ENCODE measurements around the gene TNS3. TPM values are rescaled to one million over a fixed set of nuclear protein-coding genes. Genes with fewer than 3 reads are reported as not detected.

The TNS3 gene
- total and polyA plus RNA-seq, 2 of the 13 experiments (the other 11 are each of a cell fraction or from before 2014, with no cell fraction given) = 52.9 to 55.7 TPM

GRCh38 chr7:47380325-47381133, 201.4 kb downstream of the TNS3 start:
- H3K27me3 ChIP-seq (ENCODE audit: control insufficient read depth in 1 of 2, insufficient read depth in 2 of 2, low read length in 2 of 2) = no peaks in the 10 kb centered on the region
- CTCF ChIA-PET (ENCODE audit: low intra/inter-chr PET ratio, low total read pairs) = no interaction called here
- peak; percentile 68 for FAIRE-seq
- TF ChIP-seq FOXA1 (IDR thresholded peaks at IDR 0.05) (no peak), FOXA1 (CRISPR knock-in tag; IDR thresholded peaks at IDR 0.05) (peak; percentile 65), JUND (CRISPR knock-in tag; IDR thresholded peaks at IDR 0.05) (no peak), STAG1 (CRISPR knock-in tag; IDR thresholded peaks at IDR 0.05) (peak; percentile 8; the same call in 1 of the 2 replicates), NR3C1 (CRISPR knock-in tag; IDR thresholded peaks at IDR 0.05) (no peak), SIX4 (CRISPR knock-in tag; IDR thresholded peaks at IDR 0.05) (0 out of 2 replicates have a peak, but pooled peaks have one; percentile 19), ZNF576 (CRISPR knock-in tag; IDR thresholded peaks at IDR 0.05) (no peak), ZNF605 (CRISPR knock-in tag; IDR thresholded peaks at IDR 0.05) (peak; percentile 30; the same call in 1 of the 2 replicates), ZNF841 (CRISPR knock-in tag; IDR thresholded peaks at IDR 0.05; ENCODE audit: borderline replicate concordance) (no peak), BRD4 (CRISPR knock-in tag; IDR thresholded peaks at IDR 0.05) (no peak), MAX (IDR thresholded peaks at IDR 0.05) (0 out of 2 replicates have a peak, but pooled peaks have one; percentile 16), ZFYVE20 (CRISPR knock-in tag; IDR thresholded peaks at IDR 0.05; ENCODE audit: borderline replicate concordance, low read depth) (no peak), ZC3H4 (CRISPR knock-in tag; IDR thresholded peaks at IDR 0.05; ENCODE audit: borderline replicate concordance) (no peak), ZNF282 (IDR thresholded peaks at IDR 0.05; ENCODE audit: partially characterized antibody) (no peak), CCAR2 (optimal IDR thresholded peaks at IDR 0.05; ENCODE audit: low read depth, low read length) (no peak), MAFG (CRISPR knock-in tag; IDR thresholded peaks at IDR 0.05) (no peak), ZNF556 (CRISPR knock-in tag; IDR thresholded peaks at IDR 0.05; ENCODE audit: borderline replicate concordance) (no peak), CSRNP2 (CRISPR knock-in tag; conservative IDR thresholded peaks at IDR 0.05; ENCODE audit: low read depth) (no peak), FOXA3 (CRISPR knock-in tag; IDR thresholded peaks at IDR 0.05) (peak; percentile 61; the same call in 1 of the 2 replicates), ZBTB37 (CRISPR knock-in tag; IDR thresholded peaks at IDR 0.05) (peak; percentile 60; the same call in 1 of the 2 replicates), TMF1 (CRISPR knock-in tag; IDR thresholded peaks at IDR 0.05; ENCODE audit: low read depth) (no peak), ZEB1 (IDR thresholded peaks at IDR 0.05; ENCODE audit: insufficient replicate concordance, low read depth) (peak; percentile 54), SP1 (IDR thresholded peaks at IDR 0.05) (no peak), SP1 (CRISPR knock-in tag; IDR thresholded peaks at IDR 0.05) (no peak)

More at GRCh38 chr7:47380325-47381133, 201.4 kb downstream of the TNS3 start:
- no TSS peak for BruUV-seq (replicated peaks)
- Histone ChIP-seq H3K9me3 (ENCODE audit: low read length) (no peaks in the 10 kb centered on the region), H2AFZ (ENCODE audit: low read length) (no peak overlapping the region), H4K20me1 (ENCODE audit: insufficient read depth, low read length) (peaks cover 52% of the 10 kb centered on the region), H3K79me2 (ENCODE audit: insufficient read depth, low read length) (peaks cover 12% of the 10 kb centered on the region), H3K4me3 (replicated peaks in 1 of 3; ENCODE audit: insufficient read depth in 1 of 3, low read depth in 2 of 3, low read length in 3 of 3) (no peak overlapping the region), H3K4me2 (ENCODE audit: low read depth, low read length) (peak overlapping the region; percentile 29; the same call in 1 of the 2 replicates), H3K36me3 (replicated peaks in 1 of 2; ENCODE audit: control insufficient read depth in 1 of 2, insufficient read depth in 2 of 2, low read length in 2 of 2) (peaks cover 23 to 86% of the 10 kb centered on the region in 2 experiments), H3K9ac (ENCODE audit: insufficient read depth, low read depth, low read length) (no peak overlapping the region), H3K4me1 (ENCODE audit: insufficient read depth, low read length) (peaks cover 53% of the 10 kb centered on the region), H3K27ac (ENCODE audit: extremely low read length, insufficient read depth, low read length) (peak overlapping the region; percentile 48)
- ATAC-seq (peak; percentile 60), DNase-seq (ENCODE audit: low spot score) (peak; percentile 48)
- WGBS (ENCODE audit: low lambda C conversion rate) = 78% methylated on average over 12 of the region's 15 CpGs
- intact Hi-C loops (cut with micrococcal nuclease; ENCODE audit: unreplicated experiment) = loop anchor here (10.0 kb wide), 1 partner anchor 116 kb away; no protein-coding TSS in a partner anchor
- POLR2A ChIA-PET = no interaction called here
- in situ Hi-C loops (cut with HindIII; ENCODE audit: extremely low pct_ligation_motif_present, low pct_unique_long_range_greater_than_20kb) = no loop called here

All from HepG2 (cell line).